HG02943 (cell line): ENCODE results near the gene OXTR.

ENCODE experiments used
- ATAC-seq: cut with Tn5 transposase; IDR thresholded peaks from one replicate; pipeline ENCODE4 v1.9.1; 2021; ENCODE audit warnings: mild to moderate bottlenecking, low read depth, moderate library complexity; ENCODE audit not compliant: unreplicated experiment

Gene OXTR

DNA sequence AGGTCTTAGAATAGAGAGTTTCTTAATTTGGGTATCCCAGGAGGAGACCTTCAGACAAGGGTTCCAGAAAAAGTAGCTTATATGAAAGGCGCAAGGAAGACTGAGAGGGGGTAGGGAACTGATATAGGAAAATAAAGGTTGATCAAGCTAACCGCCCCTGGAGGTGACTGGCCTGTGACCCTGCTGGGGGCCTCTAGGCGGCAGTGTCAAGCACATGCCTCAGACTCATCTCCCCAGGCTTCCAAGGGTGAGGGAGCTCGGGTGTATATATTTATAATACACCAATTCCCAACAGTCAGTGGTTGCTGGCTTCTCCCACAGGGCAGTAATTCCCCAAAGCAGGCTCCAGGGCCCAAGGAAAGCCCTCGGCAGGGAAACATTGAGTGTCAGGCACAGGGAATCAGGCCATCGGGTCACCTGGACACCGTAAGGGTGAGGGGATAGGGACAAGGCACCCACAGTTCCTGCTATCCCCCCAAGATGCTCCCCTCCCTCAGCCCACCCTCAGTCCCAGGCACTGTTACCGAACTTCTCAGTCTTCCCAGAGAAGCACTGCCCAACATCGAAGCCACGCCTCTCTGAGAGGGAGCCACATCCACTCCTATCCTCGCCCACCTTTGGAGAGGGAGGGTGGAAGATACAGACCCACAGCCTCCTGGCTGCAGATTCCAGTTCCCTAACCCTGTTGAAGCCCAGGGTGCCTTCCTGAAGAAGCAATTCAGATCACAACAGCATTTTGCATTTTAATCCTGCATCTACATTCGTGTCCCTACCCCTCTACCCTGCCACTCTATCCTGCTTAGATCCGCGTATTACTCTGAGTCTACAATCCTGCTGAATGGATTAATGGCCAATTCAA is 55.3 kb downstream of the OXTR start:
- peak; percentile 59 for ATAC-seq

GRCh38 chr3:8712908-8713255 is 56.5 kb downstream of the OXTR start:
- ATAC-seq, result no peak

GRCh38 chr3:8712045-8712907 is 57.1 kb downstream of the OXTR start:
- ATAC-seq, result no peak

DNA sequence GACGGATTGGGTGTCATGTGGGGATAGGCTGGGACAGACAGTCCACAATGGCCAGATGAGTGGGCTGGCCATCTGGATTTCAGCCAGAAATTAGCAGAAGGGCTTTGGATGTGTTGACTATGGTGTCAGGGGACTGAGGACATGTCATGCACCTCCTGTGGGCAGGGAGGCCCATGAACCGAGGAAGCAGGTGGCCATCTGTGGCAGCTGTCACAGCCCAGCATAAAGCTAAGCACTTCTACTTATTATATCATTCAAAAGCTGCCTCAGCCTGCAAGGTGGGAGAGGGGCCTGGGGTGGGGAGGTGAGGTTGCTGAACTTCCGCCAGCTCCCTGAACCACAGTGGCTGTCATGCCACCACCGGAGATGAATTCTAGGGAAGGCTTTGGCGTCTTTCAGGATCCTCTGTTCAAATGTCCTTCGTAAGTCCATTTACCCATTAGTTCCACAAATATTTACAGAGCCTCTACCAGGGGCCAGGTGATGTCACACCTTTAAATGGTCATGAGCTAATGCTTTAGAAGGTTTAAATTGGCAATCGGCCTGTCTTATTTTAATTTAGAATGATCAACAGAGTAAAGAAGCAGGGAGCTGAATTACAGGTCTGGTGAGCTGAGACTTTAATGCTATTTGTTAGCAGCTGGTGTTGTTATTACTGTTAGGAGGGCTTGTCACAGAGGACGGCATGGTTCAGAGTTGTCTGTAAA is 59.5 kb downstream of the OXTR start:
- ATAC-seq, result no peak

GRCh38 chr3:8709287-8709686 is 60.1 kb downstream of the OXTR start:
- no peak for ATAC-seq

GRCh38 chr3:8705575-8705974 is 63.8 kb downstream of the OXTR start:
- ATAC-seq, result no peak

- ATAC-seq, result no peak
Observed at GRCh38 chr3:8702560-8702959, 66.9 kb downstream of the OXTR start.
